Trophoblast cell (in vitro differentiated cells and primary cell): Measurements from ENCODE around the gene INO80E.

Experiments used
- DNase-seq, 2 donors: peaks; one replicate each; pipeline ENCODE4 v3.0.0-alpha.2; 2016
- H2AFZ ChIP-seq: 2 replicates; pipeline ENCODE4 v1.6.1; 2013; ENCODE audit warnings: low read length, moderate library complexity, mild to moderate bottlenecking; ENCODE audit not compliant: insufficient read depth, poor library complexity
- H2AK5ac ChIP-seq: 2 replicates; pipeline ENCODE4 v1.6.1; 2013; ENCODE audit warnings: mild to moderate bottlenecking, low read length
- H2BK120ac ChIP-seq: 2 replicates; pipeline ENCODE4 v1.6.1; 2013; ENCODE audit warnings: low read length, mild to moderate bottlenecking, moderate library complexity; ENCODE audit not compliant: insufficient read depth, poor library complexity
- H2BK12ac ChIP-seq: 2 replicates; pipeline ENCODE4 v1.6.1; 2013; ENCODE audit warnings: mild to moderate bottlenecking, low read length, moderate library complexity
- H2BK5ac ChIP-seq: 2 replicates; pipeline ENCODE4 v1.6.1; 2013; ENCODE audit warnings: low read length, low read depth, moderate library complexity, mild to moderate bottlenecking; ENCODE audit not compliant: poor library complexity
- H3K14ac ChIP-seq: 2 replicates; pipeline ENCODE4 v1.6.1; 2013; ENCODE audit warnings: mild to moderate bottlenecking, low read length
- H3K18ac ChIP-seq: 2 replicates; pipeline ENCODE4 v1.6.1; 2013; ENCODE audit warnings: mild to moderate bottlenecking, low read length
- H3K23ac ChIP-seq: 2 replicates; pipeline ENCODE4 v1.6.1; 2013; ENCODE audit warnings: low read length
- H3K27ac ChIP-seq: 2 replicates; pipeline ENCODE4 v1.5.1; 2013; ENCODE audit warnings: low read depth, mild to moderate bottlenecking, inconsistent platforms, low read length, moderate library complexity
- H3K27me3 ChIP-seq: 2 replicates; pipeline ENCODE4 v1.6.1; 2013; ENCODE audit warnings: inconsistent platforms, mild to moderate bottlenecking, low read length, moderate library complexity; ENCODE audit not compliant: insufficient read depth
- H3K36me3 ChIP-seq, 2 experiments: 1 replicate in 1 of 2; 2 replicates in 1 of 2; pipeline ENCODE4 v1.6.1; 2013; ENCODE audit warnings: low read length in 2 of 2, mild to moderate bottlenecking in 2 of 2, moderate library complexity in 1 of 2; ENCODE audit not compliant: insufficient read depth in 2 of 2, control insufficient read depth in 1 of 2
- H3K4ac ChIP-seq: 2 replicates; pipeline ENCODE4 v1.6.1; 2013; ENCODE audit warnings: low read depth, mild to moderate bottlenecking, low read length, moderate library complexity
- H3K4me1 ChIP-seq, 2 experiments: 1 replicate in 1 of 2; 2 replicates in 1 of 2; pipeline ENCODE4 v1.6.1; 2013; ENCODE audit warnings: low read length in 2 of 2, mild to moderate bottlenecking in 2 of 2, moderate library complexity in 1 of 2; ENCODE audit not compliant: insufficient read depth in 2 of 2, control insufficient read depth in 1 of 2
- H3K4me2 ChIP-seq: 2 replicates; pipeline ENCODE4 v1.6.1; 2013; ENCODE audit warnings: inconsistent platforms, mild to moderate bottlenecking, low read length, moderate library complexity
- H3K4me3 ChIP-seq: 2 replicates; pipeline ENCODE4 v1.5.1; 2013; ENCODE audit warnings: mild to moderate bottlenecking, low read depth, low read length, inconsistent platforms
- H3K79me1 ChIP-seq: one replicate; pipeline ENCODE4 v1.6.1; 2013; ENCODE audit warnings: low read length
- H3K79me2 ChIP-seq: 2 replicates; pipeline ENCODE4 v1.6.1; 2013; ENCODE audit warnings: low read length, mild to moderate bottlenecking; ENCODE audit not compliant: control insufficient read depth, insufficient read depth, poor library complexity
- H3K9ac ChIP-seq: 2 replicates; pipeline ENCODE4 v1.6.1; 2013; ENCODE audit warnings: mild to moderate bottlenecking, low read length
- H3K9me3 ChIP-seq: 2 replicates; pipeline ENCODE4 v1.6.1; 2013; ENCODE audit warnings: low read depth, mild to moderate bottlenecking, control low read depth, inconsistent platforms, low read length; ENCODE audit not compliant: insufficient read depth
- H4K12ac ChIP-seq: 2 replicates; pipeline ENCODE4 v1.6.1; 2013; ENCODE audit warnings: low read depth, mild to moderate bottlenecking, low read length, moderate library complexity
- H4K8ac ChIP-seq: 2 replicates; pipeline ENCODE4 v1.6.1; 2013; ENCODE audit warnings: low read depth, mild to moderate bottlenecking, low read length, moderate library complexity
- H4K91ac ChIP-seq: one replicate; pipeline ENCODE4 v1.6.1; 2013; ENCODE audit warnings: low read depth, mild to moderate bottlenecking, low read length, moderate library complexity
- WGBS: extraction: QIAGEN DNeasy Blood & Tissue Kit; methylation state at CpG from one replicate; pipeline ENCODE4 v1.1.7; 2013; ENCODE audit warnings: missing lambda C conversion rate; ENCODE audit not compliant: insufficient read length, insufficient coverage; ENCODE audit errors: extremely low coverage; 5-methylcytosine and 5-hydroxymethylcytosine counted together

Gene INO80E

DNA sequence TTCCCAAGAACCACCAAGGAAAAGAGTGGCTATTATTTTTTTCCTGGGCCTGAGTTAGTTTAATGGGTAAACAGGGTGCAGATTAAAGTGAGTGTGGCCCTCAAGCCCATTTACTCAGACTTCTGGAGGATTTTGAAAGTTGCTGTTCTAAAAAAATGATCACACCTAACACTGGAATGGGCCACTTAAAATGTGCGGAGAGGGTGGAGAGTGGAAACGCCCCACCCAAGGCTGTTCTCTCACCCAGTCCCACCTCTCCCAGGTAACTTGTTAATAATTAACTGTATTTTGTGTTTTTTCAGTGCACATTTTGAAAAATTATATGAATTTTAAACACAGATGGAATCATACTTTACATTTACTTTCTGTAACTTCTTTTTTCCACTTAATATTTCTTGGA is 6.0 kb upstream of the INO80E start:
- Histone ChIP-seq H2AK5ac (no peak overlapping the region), H3K18ac (no peak overlapping the region), H4K12ac (no peak overlapping the region), H3K9me3 (no peaks in the 10 kb centered on the region), H3K9ac (no peak overlapping the region), H3K27me3 (no peaks in the 10 kb centered on the region), H3K79me1 (no peaks in the 10 kb centered on the region), H3K14ac (no peak overlapping the region), H2BK5ac (no peak overlapping the region), H3K4me2 (no peak overlapping the region), H4K91ac (no peak overlapping the region), H2BK12ac (no peak overlapping the region), H3K4me3 (no peak overlapping the region), H4K8ac (no peak overlapping the region), H3K4me1 (peaks cover 3 to 4% of the 10 kb centered on the region in 2 experiments), H2AFZ (no peak overlapping the region), H2BK120ac (no peak overlapping the region), H3K4ac (no peak overlapping the region), H3K79me2 (no peaks in the 10 kb centered on the region), H3K23ac (no peak overlapping the region), H3K27ac (no peak overlapping the region), H3K36me3 (peaks cover 77 to 79% of the 10 kb centered on the region in 2 experiments)
- no CpG with 5 or more reads among the region's 2 CpGs for WGBS
- no peak for DNase-seq

DNA sequence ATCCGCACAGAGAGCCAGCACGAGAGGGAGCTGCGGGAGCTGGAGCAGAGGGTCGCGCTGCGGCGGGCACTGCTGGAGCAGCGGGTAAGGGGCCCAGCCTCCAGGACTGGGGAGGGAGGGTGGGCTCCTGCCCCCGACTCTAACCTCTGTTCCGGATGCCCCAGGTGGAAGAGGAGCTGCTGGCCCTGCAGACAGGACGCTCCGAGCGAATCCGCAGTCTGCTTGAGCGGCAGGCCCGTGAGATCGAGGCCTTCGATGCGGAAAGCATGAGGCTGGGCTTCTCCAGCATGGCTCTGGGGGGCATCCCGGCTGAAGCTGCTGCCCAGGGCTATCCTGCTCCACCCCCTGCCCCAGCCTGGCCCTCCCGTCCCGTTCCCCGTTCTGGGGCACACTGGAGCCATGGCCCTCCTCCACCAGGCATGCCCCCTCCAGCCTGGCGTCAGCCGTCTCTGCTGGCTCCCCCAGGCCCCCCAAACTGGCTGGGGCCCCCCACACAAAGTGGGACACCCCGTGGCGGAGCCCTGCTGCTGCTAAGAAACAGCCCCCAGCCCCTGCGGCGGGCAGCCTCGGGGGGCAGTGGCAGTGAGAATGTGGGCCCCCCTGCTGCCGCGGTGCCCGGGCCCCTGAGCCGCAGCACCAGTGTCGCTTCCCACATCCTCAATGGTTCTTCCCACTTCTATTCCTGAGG is 5.0 kb upstream of the INO80E start:
- H3K79me1 ChIP-seq: peaks cover 6% of the 10 kb centered on the region
- no peak overlapping the region for H4K8ac ChIP-seq
- H2BK120ac ChIP-seq: no peak overlapping the region
- no peak overlapping the region for H3K4me2 ChIP-seq
- H4K91ac ChIP-seq: no peak overlapping the region
- no peak overlapping the region for H2BK5ac ChIP-seq
- H3K4me3 ChIP-seq: no peak overlapping the region
- H3K36me3 ChIP-seq: peaks cover 67 to 70% of the 10 kb centered on the region in 2 experiments
- no peak overlapping the region for H3K4ac ChIP-seq
- no peaks in the 10 kb centered on the region for H3K79me2 ChIP-seq
- DNase-seq: no peak
- peaks cover 4 to 5% of the 10 kb centered on the region in 2 experiments for H3K4me1 ChIP-seq
- no peak overlapping the region for H4K12ac ChIP-seq
- H2BK12ac ChIP-seq: no peak overlapping the region
- no peak overlapping the region for H3K14ac ChIP-seq
- H3K18ac ChIP-seq: no peak overlapping the region
- no peak overlapping the region for H3K23ac ChIP-seq
- no peak overlapping the region for H2AFZ ChIP-seq
- no peaks in the 10 kb centered on the region for H3K9me3 ChIP-seq
- H3K27ac ChIP-seq: no peak overlapping the region
- WGBS: no CpG with 5 or more reads among the region's 35 CpGs
- no peak overlapping the region for H3K9ac ChIP-seq
- no peak overlapping the region for H2AK5ac ChIP-seq
- H3K27me3 ChIP-seq: no peaks in the 10 kb centered on the region

DNA sequence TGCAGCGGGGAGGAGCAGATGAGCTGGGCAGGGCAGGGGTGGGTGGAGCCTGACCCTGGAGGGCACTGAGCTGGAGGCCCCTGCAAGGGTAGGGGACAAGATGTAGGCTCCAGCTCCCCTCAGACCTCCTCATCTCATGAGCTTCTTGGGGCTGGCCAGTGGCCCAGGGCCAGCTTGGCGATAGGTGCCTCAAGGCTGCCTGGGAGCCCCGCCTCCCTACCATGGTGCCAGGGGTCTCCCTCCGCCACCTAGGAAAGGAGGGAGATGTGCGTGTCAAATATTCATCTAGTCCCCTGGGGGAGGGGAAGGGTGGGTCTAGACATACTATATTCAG is 4.5 kb upstream of the INO80E start:
- H3K79me1 ChIP-seq: peaks cover 11% of the 10 kb centered on the region
- peaks cover 4% of the 10 kb centered on the region for H3K79me2 ChIP-seq
- no peak overlapping the region for H4K12ac ChIP-seq
- no peak overlapping the region for H2AFZ ChIP-seq
- H3K14ac ChIP-seq: no peak overlapping the region
- H3K23ac ChIP-seq: no peak overlapping the region
- H2BK5ac ChIP-seq: no peak overlapping the region
- H2BK120ac ChIP-seq: no peak overlapping the region
- H2BK12ac ChIP-seq: no peak overlapping the region
- H4K91ac ChIP-seq: no peak overlapping the region
- H3K27ac ChIP-seq: no peak overlapping the region
- WGBS: no CpG with 5 or more reads among the region's 5 CpGs
- no peak overlapping the region for H3K4me3 ChIP-seq
- H3K9me3 ChIP-seq: no peaks in the 10 kb centered on the region
- H3K36me3 ChIP-seq: peaks cover 62 to 64% of the 10 kb centered on the region in 2 experiments
- no peak overlapping the region for H3K9ac ChIP-seq
- H3K27me3 ChIP-seq: no peaks in the 10 kb centered on the region
- H2AK5ac ChIP-seq: no peak overlapping the region
- peaks cover 4 to 5% of the 10 kb centered on the region in 2 experiments for H3K4me1 ChIP-seq
- no peak overlapping the region for H3K18ac ChIP-seq
- no peak overlapping the region for H3K4ac ChIP-seq
- no peak overlapping the region for H4K8ac ChIP-seq
- DNase-seq: no peak
- no peak overlapping the region for H3K4me2 ChIP-seq

DNA sequence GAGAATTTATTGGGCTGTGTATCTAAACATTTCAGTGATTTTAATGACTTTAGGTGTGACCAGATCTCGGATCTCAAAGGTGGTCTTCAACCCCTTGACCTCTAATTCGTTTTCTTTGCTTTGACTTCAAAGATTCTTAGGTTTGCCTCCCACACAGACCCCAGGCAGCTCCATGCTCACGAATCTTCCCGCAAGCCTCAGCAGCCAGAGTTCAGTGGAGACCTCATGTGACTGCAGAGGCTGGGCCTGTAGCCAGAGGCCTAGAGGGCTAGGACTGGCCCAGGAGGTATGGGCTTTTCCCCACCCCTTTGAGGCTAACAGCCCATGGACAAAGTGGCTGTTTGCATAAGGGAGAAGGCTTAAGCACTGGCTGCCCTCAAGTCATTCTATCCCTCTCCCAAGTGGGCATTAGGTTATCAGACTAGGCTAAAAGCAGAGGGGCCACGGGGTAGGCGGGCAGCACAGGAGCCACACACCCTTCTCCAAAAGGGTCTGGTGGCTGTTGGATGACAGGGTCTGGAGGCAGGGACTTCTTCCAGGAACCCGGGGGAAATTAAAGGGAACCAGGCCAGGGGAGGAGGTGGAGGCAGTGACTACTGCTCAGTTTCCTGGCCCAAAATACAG is 3.6 kb upstream of the INO80E start:
- no peak overlapping the region for H2AFZ ChIP-seq
- H3K27me3 ChIP-seq: no peaks in the 10 kb centered on the region
- H3K27ac ChIP-seq: no peak overlapping the region
- H2BK5ac ChIP-seq: no peak overlapping the region
- peaks cover 8 to 9% of the 10 kb centered on the region in 2 experiments for H3K4me1 ChIP-seq
- no CpG with 5 or more reads among the region's 7 CpGs for WGBS
- no peak overlapping the region for H3K14ac ChIP-seq
- H3K4me2 ChIP-seq: no peak overlapping the region
- H3K79me1 ChIP-seq: peaks cover 11% of the 10 kb centered on the region
- no peak overlapping the region for H4K91ac ChIP-seq
- H4K8ac ChIP-seq: no peak overlapping the region
- H2BK120ac ChIP-seq: no peak overlapping the region
- no peak for DNase-seq
- H3K4ac ChIP-seq: no peak overlapping the region
- H4K12ac ChIP-seq: no peak overlapping the region
- H2BK12ac ChIP-seq: no peak overlapping the region
- no peak overlapping the region for H3K18ac ChIP-seq
- H3K4me3 ChIP-seq: no peak overlapping the region
- no peak overlapping the region for H3K23ac ChIP-seq
- peaks cover 7% of the 10 kb centered on the region for H3K79me2 ChIP-seq
- no peak overlapping the region for H3K9ac ChIP-seq
- H2AK5ac ChIP-seq: no peak overlapping the region
- peaks cover 53 to 55% of the 10 kb centered on the region in 2 experiments for H3K36me3 ChIP-seq
- H3K9me3 ChIP-seq: no peaks in the 10 kb centered on the region
